ENCODE measurements around the gene TTC39C.
A peak's percentile ranks its signal among the peaks of the same experiment; 100 is the strongest.
"Not testable (repeated sequence)": the region's sequence is repeated elsewhere in the genome, so short reads cannot be mapped to it uniquely, and the experiment has no call there.

Gene TTC39C

DNA sequence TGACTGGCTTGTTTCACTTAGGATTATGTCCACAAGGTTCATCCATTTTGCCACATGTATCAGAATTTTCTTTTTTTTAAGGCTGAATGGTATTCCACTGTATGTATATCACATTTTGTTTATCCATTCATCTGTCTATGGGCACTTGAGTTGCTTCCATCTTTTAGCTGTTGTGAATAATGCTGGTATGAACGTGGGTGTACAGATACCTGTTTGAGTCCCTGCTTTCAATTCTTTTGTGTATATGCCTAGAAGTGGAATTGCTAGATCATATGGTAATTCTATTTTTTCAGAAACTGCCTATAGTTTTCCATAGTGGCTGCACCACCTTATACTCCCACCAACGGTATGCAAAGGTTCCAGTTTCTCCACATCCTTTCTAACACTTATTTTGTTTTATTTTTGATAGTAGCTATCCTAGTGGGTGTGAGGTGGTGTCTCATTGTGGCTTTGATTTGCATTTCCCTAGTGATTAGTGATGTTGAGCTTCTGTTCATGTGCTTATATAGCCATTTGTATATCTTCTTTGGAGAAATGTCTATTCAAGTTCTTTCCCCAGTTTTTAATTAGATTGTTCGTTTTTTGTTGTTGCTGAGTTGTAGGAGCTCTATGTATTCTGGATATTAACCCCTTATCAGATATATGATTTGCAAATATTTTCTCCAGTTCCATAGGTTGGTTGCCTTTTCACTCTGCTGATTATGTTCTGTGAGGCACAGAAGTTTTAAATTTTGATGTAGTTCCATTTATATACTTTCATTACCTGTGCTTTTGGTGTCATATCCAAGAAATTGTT is 40.7 kb downstream of the TTC39C start:
- DNase-seq: no peak

DNA sequence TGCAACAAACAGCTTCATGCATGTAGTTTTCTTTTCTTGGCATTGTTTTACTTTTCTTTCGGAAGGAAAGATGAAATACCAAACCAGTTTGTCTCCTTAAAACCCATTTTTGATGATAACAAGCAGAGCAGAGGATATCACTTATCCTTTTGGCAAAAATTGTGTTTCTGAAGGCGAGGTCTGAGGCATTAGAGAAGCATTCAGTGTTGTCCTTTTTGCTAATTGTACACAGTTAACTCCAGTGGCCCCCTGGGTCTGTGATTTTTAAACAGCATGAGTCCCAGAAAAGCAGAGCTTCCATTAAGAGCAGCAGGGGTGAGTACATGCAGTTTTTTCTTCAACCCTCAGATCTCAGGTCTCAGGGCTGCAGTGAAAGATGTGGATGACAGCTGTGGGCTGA is 41.3 kb downstream of the TTC39C start:
- DNase-seq: no peak

DNA sequence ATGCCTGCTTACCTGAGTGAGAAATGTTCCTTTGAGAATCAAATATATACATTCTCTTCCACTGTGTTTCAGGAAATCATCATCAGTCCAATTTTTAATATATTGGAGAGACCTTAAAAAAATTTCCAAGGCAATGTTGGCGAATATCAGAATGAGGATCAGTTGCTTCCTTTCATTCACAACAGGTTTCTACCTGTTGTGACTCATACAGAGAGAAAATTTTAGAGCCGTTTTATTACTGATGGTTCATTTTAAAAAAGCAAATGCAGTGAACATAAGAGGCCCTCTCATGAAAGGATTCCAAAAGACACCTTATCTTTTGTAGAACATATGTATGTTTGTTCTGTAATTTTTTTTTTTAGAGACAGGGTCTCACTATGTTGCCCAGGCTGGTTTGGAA is 42.0 kb downstream of the TTC39C start:
- no peak for DNase-seq

DNA sequence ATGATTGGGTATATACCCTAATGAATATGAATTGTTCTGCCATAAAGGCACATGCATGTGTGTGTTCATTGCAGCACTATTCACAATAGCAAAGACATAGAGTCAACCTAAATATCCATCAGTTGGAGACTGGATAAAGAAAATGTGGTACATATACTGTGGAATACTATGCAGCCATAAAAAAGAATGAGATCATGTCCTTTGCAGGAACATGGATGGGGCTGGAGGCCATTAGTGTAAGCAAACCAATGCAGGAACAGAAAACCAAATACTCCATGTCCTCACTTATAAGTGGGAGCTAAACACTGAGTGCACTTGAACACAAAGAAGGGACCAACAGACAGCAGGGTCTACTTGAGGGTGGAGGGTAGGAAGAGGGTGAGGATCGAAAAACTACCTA is 43.2 kb downstream of the TTC39C start:
- DNase-seq: no peak

DNA sequence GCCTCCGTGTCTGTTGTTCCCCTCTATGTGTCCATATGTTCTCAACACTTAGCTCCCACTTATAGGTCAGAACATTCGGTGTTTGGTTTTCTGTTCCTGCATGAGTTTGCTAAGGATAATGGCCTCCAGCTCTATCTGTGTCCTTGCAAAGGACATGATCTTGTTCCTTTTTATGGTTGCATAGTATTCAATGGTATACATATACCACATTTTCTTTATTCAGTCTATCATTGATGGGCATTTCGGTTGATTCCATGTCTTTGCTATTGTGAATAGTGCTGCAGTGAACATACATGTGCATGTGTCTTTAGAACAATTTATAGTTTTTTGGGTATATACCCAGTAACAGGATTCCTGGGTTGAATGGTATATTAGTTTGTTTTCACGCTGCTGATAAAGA is 44.8 kb downstream of the TTC39C start:
- DNase-seq: not testable (repeated sequence)

DNA sequence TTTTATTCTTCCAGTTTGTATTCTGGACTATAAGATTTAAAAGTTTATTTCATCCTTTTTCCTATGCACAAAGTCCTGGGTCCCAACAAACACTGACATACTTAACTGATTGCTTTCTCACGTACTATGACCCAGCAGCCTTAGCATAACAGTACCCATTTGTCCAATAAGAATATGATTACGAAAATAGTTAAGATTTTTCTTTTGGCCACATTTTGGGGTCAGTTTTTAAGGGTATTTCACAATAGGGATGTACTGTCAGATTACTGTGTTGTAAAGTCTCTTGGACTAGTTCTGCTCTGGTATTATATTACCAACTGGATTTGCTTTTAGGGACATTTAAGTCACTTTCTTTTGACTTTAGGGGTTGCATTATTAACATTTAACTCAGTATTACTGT is 46.1 kb downstream of the TTC39C start:
- DNase-seq: no peak

DNA sequence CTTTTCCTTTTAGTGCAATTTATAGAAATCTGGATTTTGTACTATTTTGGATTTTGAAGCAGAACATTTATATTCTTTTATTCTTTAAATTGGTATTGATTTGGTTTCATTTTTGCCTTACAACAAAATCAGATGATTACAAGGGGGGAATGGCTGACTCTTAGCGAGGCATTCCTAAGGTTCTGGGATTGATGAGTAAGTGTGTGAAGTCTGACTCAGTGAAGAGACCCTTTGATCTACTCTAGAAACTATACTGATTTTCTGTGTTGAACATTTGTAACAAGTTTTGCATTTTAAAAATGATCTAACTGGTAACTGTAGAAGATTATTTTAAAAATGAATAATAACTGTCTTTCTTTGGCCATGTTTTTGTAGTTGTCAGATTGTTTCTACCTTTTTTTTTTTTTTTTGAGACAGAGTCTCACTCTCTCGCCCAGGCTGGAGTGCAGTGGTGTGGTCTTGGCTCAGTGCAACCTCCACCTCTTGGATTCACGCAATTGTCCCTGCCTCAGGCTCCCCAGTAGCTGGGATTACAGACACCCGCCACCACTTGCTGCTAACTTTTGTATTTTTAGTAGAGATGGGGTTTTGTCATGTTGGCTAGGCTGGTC is 48.7 kb downstream of the TTC39C start:
- no peak for DNase-seq

DNA sequence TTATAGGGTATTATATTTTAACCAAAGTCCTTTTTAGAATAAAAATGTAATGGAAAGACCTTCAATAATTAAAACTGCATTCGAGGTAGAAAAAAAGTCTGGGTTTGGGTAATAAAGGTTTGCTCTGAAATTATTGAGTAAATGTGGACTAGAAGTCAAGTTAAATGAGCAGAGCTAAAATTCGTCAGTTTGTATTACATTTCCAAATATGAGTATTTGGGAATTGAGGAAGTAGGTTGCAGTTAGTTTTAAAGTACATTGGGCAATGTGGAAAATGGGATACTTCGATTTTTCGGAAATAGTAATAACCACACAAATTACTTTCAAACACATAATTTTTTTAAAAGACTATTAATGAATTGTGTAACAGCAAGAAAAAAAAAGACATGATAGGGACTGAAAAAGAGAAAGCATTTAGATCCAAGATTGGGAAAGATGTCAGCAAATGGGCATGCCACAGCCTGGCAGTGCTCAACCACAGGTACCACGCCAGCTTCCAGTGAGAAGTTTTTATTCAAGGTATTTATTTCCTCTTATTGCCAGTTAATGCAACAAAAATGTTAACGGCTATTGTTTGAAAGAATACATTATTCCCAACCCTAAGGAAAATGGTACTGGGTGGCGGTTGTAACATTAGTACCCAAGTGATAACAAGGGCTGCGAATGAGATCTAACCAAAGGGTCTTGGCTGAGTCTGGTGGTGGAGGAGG is 50.0 kb downstream of the TTC39C start:
- no peak for DNase-seq

DNA sequence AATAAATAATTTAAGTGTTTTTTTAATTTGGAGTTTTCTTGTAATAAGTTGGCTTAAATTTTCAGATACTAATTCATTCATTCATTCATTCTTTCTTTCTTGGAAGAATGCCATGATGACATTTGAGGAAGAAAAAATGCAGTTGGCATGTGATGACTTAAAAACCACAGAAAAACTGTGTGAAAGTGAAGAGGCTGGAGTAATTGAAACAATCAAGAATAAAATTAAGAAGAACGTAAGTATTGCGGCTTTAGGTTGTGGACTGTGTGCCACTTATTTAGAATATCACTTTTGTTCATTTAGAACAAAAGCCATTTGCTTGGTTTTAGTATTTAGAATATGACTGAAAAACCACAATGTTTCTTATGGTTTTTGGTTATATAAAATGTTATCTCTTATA is 51.4 kb downstream of the TTC39C start:
- DNase-seq: no peak

DNA sequence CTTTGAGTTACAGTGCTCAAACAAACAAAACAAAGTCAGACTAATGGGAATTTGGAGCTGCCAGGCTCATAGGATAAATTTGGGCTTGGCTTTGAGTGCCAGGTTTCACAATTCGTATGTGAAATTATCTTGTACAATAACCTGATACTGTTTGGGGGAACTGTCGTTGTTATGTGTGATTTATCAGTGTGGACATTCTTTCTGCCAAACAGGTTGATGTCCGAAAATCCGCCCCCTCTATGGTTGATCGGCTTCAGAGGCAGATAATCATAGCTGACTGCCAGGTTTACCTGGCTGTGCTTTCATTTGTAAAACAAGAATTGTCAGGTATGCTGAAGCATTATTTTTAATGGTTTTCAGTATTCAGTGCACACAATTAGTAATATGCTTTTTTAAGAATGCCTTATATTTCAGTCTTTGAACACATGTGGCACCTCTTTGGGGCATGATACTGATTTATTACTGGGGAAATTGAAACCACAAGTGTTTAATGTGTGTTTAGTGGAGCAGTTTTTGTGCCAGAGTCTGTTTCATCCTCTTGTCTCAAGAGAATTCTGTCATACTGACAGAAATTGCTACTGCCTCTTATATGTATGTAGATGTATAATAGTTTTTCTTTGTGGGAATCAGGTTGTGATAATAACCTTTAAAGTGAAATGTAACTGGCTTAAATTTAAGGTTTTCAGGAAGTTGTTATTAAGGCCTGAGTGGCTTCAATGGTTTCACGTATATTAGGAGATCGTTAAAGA is 54.6 kb downstream of the TTC39C start:
- no peak for DNase-seq

DNA sequence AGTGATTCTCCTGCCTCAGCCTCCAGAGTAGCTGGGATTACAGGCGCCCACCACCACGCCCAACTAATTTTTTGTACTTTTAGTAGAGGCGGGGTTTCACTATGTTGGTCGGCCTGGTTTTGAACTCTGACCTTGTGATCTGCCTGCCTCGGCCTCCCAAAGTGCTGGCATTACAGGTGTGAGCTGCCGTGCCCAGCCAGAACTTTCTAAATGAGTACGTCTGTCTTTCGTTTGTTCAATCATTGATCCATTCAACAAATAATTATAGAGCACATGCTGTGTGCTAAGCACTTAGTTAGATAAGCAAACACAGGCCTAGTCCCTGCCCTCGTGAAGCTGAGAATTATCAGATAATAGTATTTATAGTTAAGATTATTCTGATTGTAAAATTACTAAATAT is 56.5 kb downstream of the TTC39C start:
- no peak for DNase-seq

DNA sequence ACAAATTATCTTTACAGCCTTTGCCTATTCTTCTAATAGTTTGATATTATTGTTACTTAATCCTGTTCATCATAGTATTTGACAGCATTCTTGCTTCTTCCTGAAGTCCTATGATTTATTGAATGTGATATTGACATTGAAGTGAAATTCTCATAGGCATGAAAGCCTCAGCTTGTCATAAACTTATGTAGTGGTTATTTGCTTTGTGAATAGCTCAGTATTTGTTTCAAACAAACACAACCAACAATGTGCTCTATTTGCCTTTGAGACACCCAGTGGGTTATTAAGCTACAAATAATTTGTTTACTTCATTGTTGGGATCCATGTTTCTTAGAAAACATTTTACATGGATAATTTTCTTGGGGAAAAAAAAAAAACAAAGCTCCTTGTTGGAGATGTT is 57.2 kb downstream of the TTC39C start:
- DNase-seq: no peak

DNA sequence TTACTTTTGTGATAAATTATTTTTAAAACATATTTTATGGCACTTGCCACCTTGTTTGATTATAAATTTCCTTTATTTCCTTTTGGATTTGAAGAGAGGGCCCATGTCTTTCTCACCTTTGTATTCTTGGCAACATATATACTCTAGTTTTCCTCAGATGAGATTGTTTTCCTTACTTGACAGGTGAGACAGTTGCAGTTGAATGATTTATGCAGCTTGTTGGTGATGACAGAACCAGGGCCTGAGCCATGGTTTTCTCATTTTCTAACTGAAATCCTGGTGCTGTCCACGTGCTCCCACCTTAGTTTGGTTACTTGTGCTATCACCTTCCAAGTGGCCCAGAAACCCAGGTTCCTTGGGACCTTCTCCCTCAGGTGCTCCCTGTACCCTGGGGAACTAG is 58.2 kb downstream of the TTC39C start:
- DNase-seq: no peak

DNA sequence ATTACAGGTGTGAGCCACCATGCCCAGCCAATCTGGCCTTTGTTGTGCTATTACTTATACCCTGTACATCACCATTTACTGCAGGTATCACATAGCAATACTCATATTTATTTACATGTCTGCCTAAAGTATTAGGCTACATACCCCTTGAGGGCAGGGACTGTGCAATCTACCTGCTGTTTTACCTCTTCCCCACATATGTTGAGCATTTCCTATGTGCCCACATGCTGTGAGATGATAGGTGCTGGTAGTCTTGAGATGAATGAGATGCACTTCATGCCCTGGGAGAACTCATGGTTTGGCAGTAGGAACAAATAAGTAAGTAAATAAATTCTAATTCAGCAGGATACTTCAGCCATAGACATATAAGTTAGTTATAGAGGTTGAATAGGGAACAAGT is 59.2 kb downstream of the TTC39C start:
- DNase-seq: no peak

DNA sequence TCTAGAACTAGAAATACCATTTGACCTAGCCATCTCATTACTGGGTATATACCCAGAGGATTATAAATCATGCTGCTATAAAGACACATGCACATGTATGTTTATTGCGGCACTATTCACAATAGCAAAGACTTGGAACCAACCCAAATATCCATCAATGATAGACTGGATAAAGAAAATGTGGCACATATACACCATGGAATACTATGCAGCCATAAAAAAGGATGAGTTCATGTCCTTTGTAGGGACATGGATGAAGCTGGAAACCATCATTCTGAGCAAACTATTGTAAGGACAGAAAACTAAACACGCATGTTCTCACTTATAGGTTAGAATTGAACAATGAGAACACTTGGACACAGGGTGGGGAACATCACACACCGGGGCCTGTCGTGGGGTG is 60.2 kb downstream of the TTC39C start:
- not testable (repeated sequence) for DNase-seq

DNA sequence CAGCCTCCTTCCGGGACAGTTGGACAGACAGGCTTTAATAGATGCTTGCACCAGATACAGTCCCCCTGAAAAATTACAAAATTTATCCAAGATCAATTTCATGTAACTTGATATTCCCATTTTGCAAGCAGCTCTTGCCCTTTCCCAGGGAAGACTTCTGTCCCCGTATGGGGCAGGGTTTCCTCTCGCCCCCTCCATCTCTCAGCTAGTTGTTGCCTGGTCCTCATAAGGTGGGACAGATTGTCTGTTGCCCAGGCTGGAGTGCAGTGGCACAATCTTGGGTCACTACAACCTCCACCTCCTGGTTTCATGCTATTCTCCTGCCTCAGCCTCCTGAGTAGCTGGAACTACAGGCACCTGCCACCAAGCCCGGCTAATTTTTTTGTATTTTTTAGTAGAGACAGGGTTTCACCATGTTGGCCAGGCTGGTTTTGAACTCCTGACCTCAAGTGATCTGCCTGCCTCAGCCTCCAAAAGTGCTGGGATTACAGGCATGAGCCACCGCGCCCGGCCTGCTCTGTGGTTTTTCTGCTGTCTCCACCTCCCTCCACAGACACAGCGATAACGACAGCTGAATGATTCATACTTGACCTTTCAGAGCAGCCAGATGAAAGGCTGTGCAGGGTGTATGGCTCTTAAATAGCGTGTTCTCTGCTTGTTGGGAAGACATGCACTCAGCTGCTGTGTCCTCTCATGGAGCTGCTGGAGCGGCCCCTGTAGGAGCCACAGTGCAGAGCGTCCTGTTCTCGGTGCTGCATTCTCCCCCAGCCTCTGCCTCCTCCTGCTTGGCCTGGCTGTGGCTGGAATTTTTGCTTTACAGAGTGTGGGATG is 61.4 kb downstream of the TTC39C start:
- peak; percentile 1 for DNase-seq

DNA sequence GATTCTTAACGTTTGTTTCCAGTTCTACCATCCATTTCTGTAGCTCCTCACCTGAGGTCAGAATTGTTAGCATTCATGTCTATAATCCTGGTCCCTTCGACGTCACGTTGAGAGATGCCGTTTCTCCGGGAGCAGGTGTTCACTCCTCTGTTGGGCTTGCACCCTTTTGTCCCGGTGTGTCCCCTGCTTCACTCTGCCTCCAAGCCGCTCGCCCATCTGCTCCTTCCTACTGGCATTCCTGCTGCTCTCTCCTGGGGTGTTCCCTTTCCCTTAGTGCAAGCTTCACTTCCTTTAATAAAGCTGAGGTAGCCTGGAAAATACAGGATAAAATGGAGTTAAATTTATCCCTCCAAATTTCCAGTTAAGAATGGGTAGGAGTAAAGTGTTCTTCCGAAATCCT is 62.4 kb downstream of the TTC39C start:
- no peak for DNase-seq

DNA sequence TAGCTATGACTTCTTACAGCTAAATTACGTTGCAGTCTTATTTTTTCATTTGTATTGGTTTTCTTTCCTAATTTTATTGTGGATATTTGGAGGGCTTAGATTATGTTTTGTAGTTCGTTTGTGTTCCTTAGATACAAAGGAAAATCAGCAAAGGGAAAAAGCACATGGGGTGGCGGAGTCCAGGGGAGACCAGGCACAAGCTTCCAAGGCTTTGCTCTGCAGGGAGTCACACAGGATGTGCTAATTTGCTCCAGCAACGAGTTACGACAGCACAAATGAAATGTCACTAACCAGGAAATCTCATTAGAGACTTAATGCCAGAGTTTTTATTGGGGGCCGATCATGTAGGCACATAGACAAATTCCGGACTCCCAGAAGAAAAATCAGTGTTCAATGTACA is 63.8 kb downstream of the TTC39C start:
- no peak for DNase-seq

DNA sequence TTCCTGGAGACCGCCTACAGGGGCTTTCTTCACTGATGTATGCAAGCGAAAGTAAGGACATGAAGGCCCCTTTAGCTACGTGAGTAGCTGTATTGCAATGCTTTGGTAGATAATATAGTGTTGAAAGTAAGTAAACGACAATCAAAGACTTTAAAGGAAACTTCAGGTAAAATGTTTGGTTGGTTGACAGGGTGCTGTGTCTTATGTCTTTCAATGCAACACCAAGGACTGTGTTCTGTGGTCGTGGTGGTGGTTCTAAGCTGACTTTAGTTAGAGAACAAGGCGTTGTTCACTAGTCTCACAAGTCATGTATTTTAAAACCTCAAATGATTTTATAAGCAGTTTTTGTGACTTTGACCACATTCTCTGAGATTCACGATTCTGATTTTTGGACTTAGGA is 66.3 kb downstream of the TTC39C start:
- no peak for DNase-seq

DNA sequence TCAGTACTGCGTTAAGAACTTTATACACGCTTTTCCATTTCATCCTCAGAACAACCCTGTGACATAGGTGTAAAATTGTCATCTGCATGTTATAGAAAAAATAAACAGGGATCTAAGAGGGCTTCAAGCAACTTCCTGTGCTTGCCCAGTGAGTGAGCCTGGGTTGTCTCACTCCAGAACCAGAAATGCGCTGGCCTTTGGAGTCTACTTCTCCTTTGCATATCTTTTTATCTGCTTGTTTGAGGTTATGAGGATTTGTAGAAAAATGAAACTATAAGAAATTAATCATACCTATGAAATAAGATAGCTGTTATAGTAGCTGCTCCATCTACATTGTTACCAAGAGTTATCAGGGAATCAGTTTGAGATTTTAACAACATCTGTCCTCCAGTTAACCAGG is 69.0 kb downstream of the TTC39C start:
- no peak for DNase-seq

DNA sequence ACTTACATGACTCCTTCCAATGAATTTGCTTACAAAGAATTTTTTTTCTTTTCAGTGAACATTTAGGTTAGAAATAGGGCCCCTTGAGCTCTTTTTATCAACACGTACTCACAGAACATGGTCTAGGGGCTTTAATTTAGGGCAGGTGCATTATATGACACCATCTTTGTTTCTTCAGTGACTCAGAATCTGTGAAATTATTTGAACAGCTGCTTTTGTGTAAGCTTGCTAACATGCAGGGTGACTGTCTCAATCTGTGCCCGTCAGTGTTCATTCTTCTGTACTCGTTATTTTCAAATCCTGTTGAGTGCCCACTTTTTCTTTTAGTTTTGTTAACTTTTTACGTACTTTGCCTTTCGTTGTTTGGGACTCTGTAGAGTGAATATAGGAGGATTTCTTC is 71.5 kb downstream of the TTC39C start:
- DNase-seq: no peak

DNA sequence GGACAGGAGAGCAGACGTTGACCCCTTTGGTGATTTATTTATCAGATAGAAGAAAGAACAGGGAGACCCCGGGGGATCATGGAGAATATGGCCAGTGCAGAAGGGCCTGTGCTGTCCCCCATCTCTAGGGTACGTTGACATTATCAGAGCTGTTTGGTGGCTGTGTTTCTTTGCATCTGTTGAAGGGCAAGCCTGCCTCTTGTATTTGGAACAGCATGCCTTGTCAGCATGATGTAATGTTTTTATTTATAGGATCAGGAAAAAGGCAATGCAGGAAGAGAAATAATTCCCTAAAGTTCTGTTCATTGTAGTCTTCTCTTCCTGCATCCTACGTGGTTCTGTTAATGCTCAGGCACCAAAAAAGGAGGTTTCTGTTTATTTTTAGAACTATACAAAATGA is 74.5 kb downstream of the TTC39C start:
- DNase-seq: no peak
